HepG2 (cell line): Measurements from ENCODE around the gene TRIM28. TPM values are rescaled to one million over a fixed set of nuclear protein-coding genes. Genes with fewer than 3 reads are reported as not detected.

Experiments
- CHCHD3 ChIP-seq: sonication (generic); formaldehyde crosslinking; IDR thresholded peaks from 2 replicates; pipeline ENCODE4 v1.8.0; 2022; ENCODE audit warnings: mild to moderate bottlenecking, missing genetic modification reagents, moderate library complexity
- ERF ChIP-seq: IDR thresholded peaks from 2 replicates; pipeline ENCODE4 v1.6.1; 2018; ENCODE audit warnings: missing biosample characterization, missing genetic modification reagents
- ETV5 ChIP-seq: IDR thresholded peaks from 2 replicates; pipeline ENCODE4 v1.6.1; 2018; ENCODE audit warnings: missing biosample characterization, missing genetic modification reagents, inconsistent platforms, borderline replicate concordance
- KDM3A ChIP-seq: IDR thresholded peaks from 2 replicates; pipeline ENCODE4 v1.6.1; 2018; ENCODE audit warnings: low read depth, missing compliant biosample characterization
- MAFG ChIP-seq: sonication (generic); formaldehyde crosslinking; IDR thresholded peaks from 2 replicates; pipeline ENCODE4 v1.5.1; 2020; ENCODE audit warnings: mild to moderate bottlenecking, missing genetic modification reagents
- NCOR1 ChIP-seq: fragments of 200-600 bp; sonication (generic); IDR thresholded peaks from 2 replicates; pipeline ENCODE4 v1.7.0; 2017; ENCODE audit warnings: antibody characterized with exemption, low read length, borderline replicate concordance
- NFE2 ChIP-seq: sonication (generic); formaldehyde crosslinking; IDR thresholded peaks from 2 replicates; pipeline ENCODE4 v1.4.0; 2020; ENCODE audit warnings: missing genetic modification reagents
- NFYB ChIP-seq: sonication (generic); formaldehyde crosslinking; IDR thresholded peaks from 2 replicates; pipeline ENCODE4 v1.4.0; 2020; ENCODE audit warnings: missing genetic modification reagents
- NR2F2 ChIP-seq: IDR thresholded peaks from 2 replicates; pipeline ENCODE4 v1.6.1; 2012; ENCODE audit warnings: low read depth, inconsistent platforms, borderline replicate concordance
- SOX13 ChIP-seq, 3 experiments: fragments of 450-650 bp in 1 of 3; sonication (generic) in 1 of 3; formaldehyde crosslinking in 1 of 3; IDR thresholded peaks in 2 of 3; conservative IDR thresholded peaks in 1 of 3; 2 replicates each; pipeline versions ENCODE4 v1.5.0 to v1.6.1; 2016 to 2020; ENCODE audit warnings: antibody characterized with exemption in 1 of 3, mild to moderate bottlenecking in 1 of 3, missing compliant biosample characterization in 1 of 3, missing genetic modification reagents in 1 of 3, moderate library complexity in 1 of 3
- SYNCRIP ChIP-seq: fragments of 200-400 bp; formaldehyde crosslinking; IDR thresholded peaks from 2 replicates; pipeline ENCODE4 v1.6.1; 2018; ENCODE audit warnings: mild to moderate bottlenecking, low read depth, low read length; ENCODE audit not compliant: insufficient read depth
- TAF15 ChIP-seq: fragments of 200-400 bp; formaldehyde crosslinking; IDR thresholded peaks from one replicate; pipeline ENCODE4 v1.6.1; 2018; ENCODE audit warnings: mild to moderate bottlenecking, low read depth, low read length; ENCODE audit not compliant: poor library complexity, severe bottlenecking
- ZNF205 ChIP-seq: IDR thresholded peaks from 2 replicates; pipeline ENCODE4 v1.6.1; 2018; ENCODE audit warnings: missing biosample characterization, missing genetic modification reagents
- ZNF382 ChIP-seq: sonication (generic); formaldehyde crosslinking; IDR thresholded peaks from 2 replicates; pipeline ENCODE4 v1.5.0; 2020; ENCODE audit warnings: missing genetic modification reagents, mild to moderate bottlenecking, borderline replicate concordance
- ZNF773 ChIP-seq: sonication (generic); formaldehyde crosslinking; IDR thresholded peaks from 2 replicates; pipeline ENCODE4 v1.4.0; 2020; ENCODE audit warnings: missing genetic modification reagents, borderline replicate concordance
- ZNF850 ChIP-seq: sonication (generic); formaldehyde crosslinking; conservative IDR thresholded peaks from 2 replicates; pipeline ENCODE4 v1.9.0; 2021; ENCODE audit warnings: mild to moderate bottlenecking, missing genetic modification reagents
- polyA plus RNA-seq, 8 experiments: library from polyadenylated mRNA; depleted of rRNA in 3 of 8; stranded (reverse) in 7 of 8; unstranded in 1 of 8; fragments of >200 nt; fragmentation: Illumina TruSeq in 4 of 8; extraction: Trizol in 4 of 8; gene quantifications; 2 replicates each; pipeline versions ENCODE4 v1.2.1 to v1.2.3, GENCODE V29; 2011 to 2016; ENCODE audit warnings: low read depth in 4 of 8, missing spikeins in 1 of 8, mixed read lengths in 1 of 8; ENCODE audit not compliant: insufficient read depth in 1 of 8
- total RNA-seq, 5 experiments: library from RNA; depleted of rRNA; stranded (reverse); fragments of >200 nt; fragmentation: Illumina TruSeq; extraction: Trizol; gene quantifications; 2 replicates each; pipeline ENCODE4 v1.2.3, GENCODE V29; 2016; ENCODE audit warnings: low read depth in 1 of 5
- TF ChIP-seq, protein P1 (sequence below): sonication (generic); formaldehyde crosslinking; IDR thresholded peaks from 2 replicates; pipeline ENCODE4 v1.4.0; 2020; ENCODE audit warnings: missing genetic modification reagents
- TF ChIP-seq, protein P2 (sequence below): sonication (generic); formaldehyde crosslinking; IDR thresholded peaks from 2 replicates; pipeline ENCODE4 v1.4.0; 2020; ENCODE audit warnings: missing genetic modification reagents
- TF ChIP-seq, protein P3 (sequence below): sonication (generic); formaldehyde crosslinking; IDR thresholded peaks from 2 replicates; pipeline ENCODE4 v1.5.1; 2020; ENCODE audit warnings: missing genetic modification reagents, mild to moderate bottlenecking, borderline replicate concordance
- TF ChIP-seq, protein P4 (sequence below): sonication (generic); formaldehyde crosslinking; IDR thresholded peaks from 2 replicates; pipeline ENCODE4 v1.5.1; 2020; ENCODE audit warnings: mild to moderate bottlenecking, missing genetic modification reagents, borderline replicate concordance

TRIM28 gene
- total and polyA plus RNA-seq, 2 of the 13 experiments (the other 11 are each of a cell fraction or from before 2014, with no cell fraction given) = 361 to 439 TPM

DNA sequence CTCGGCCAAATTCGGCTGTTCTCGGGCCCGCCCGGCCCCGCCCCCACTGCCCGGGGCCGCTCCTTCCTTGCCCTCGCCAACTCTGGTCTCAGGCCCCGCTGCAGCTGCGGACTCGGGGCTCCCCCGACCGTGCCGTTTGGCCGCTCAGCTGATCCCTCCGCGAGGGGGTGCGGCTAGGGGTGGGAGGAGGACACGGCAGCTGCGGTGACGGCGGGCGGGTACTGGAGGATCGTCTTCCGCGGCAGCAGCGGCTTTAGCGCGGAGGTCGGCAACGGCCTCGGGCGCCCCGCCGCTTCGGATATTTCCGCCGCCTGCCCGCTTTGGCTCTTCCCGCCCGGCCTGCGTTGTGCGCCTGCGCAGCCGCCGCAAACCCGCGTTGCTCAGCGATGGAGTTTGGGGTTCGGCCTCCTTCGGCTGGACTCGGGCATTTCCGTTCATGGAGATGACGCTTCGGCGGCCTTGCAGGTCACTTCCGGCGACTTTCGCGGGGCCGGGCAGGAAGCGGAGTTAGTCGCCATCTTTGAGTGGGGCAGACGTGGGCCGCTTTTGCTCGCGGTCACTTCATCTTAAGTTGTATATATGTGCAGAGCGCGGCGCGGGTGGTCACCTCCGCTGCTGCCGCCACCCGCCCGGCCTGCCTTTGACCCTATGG is 14.9 kb downstream of the TRIM28 start (continued):
- TF ChIP-seq, protein P1, sequence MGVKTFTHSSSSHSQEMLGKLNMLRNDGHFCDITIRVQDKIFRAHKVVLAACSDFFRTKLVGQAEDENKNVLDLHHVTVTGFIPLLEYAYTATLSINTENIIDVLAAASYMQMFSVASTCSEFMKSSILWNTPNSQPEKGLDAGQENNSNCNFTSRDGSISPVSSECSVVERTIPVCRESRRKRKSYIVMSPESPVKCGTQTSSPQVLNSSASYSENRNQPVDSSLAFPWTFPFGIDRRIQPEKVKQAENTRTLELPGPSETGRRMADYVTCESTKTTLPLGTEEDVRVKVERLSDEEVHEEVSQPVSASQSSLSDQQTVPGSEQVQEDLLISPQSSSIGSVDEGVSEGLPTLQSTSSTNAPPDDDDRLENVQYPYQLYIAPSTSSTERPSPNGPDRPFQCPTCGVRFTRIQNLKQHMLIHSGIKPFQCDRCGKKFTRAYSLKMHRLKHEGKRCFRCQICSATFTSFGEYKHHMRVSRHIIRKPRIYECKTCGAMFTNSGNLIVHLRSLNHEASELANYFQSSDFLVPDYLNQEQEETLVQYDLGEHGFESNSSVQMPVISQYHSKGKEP = peak; percentile 77; the same call in 1 of the 2 replicates
- TF ChIP-seq ETV5 (CRISPR knock-in tag) (peak; percentile 73), ZNF382 (no peak), ZNF205 (no peak), ZNF850 (no peak), SYNCRIP (no peak), KDM3A (0 out of 2 replicates have a peak, but pooled peaks have one; percentile 10), ZNF773 (CRISPR knock-in tag) (peak; percentile 69), SOX13 (IDR thresholded peaks at IDR 0.05) (no peak), SOX13 (CRISPR knock-in tag; conservative IDR thresholded peaks at IDR 0.05 in 1 of 2, IDR thresholded peaks at IDR 0.05 in 1 of 2) (no peak; a peak in 2 of 4 replicates), NR2F2 (no peak), MAFG (no peak), NFE2 (CRISPR knock-in tag) (no peak), NCOR1 (no peak), ERF (CRISPR knock-in tag) (no peak; the same call in 1 of the 2 replicates), NFYB (CRISPR knock-in tag) (no peak), CHCHD3 (no peak), TAF15 (peak; percentile 57)
- TF ChIP-seq, protein P2, sequence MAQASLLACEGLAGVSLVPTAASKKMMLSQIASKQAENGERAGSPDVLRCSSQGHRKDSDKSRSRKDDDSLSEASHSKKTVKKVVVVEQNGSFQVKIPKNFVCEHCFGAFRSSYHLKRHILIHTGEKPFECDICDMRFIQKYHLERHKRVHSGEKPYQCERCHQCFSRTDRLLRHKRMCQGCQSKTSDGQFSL (CRISPR knock-in tag) = 0 out of 2 replicates have a peak, but pooled peaks have one; percentile 69
- TF ChIP-seq, protein P3, sequence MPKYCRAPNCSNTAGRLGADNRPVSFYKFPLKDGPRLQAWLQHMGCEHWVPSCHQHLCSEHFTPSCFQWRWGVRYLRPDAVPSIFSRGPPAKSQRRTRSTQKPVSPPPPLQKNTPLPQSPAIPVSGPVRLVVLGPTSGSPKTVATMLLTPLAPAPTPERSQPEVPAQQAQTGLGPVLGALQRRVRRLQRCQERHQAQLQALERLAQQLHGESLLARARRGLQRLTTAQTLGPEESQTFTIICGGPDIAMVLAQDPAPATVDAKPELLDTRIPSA (CRISPR knock-in tag) = no peak; the same call in 1 of the 2 replicates
- TF ChIP-seq, protein P4, sequence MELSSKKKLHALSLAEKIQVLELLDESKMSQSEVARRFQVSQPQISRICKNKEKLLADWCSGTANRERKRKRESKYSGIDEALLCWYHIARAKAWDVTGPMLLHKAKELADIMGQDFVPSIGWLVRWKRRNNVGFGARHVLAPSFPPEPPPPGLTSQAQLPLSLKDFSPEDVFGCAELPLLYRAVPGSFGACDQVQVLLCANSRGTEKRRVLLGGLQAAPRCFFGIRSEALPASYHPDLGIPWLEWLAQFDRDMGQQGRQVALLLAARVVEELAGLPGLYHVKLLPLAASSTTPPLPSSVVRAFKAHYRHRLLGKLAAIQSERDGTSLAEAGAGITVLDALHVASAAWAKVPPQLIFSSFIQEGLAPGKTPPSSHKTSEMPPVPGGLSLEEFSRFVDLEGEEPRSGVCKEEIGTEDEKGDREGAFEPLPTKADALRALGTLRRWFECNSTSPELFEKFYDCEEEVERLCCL (CRISPR knock-in tag) = peak; percentile 25; the same call in 1 of the 2 replicates
- TF ChIP-seq, all 625 proteins: peak for 250
